ENCODE data around the gene PIK3R2. TPM values are rescaled to one million over a fixed set of nuclear protein-coding genes. Genes with fewer than 3 reads are reported as not detected.

Gene PIK3R2
- total and polyA plus RNA-seq, 2 experiments from 2014 or later, result 8.5 to 66.6 TPM

DNA sequence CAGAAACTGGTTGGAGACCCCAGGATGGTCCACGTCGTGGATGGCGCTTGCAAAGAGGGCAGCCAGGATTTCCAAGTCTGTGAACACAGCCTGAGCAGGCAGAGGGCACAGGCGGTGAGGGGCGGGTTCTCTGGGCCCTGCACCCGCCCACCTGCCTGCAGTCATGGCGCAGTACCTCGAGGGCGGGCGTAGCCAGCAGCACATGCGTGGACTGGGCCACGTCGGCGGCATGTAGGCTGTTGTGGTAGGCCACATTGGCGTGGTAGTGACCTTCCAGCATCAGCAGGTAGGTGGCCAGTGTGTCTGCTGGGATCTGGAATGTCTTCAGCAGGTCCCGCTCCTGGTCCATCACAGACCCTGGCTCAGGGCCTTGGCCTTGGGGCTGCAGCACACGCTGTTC is 65.2 kb downstream of the PIK3R2 start:
- no peak overlapping the region for H3K27ac ChIP-seq (ENCODE audit: low read depth)
- ATAC-seq (no peak), DNase-seq (ENCODE audit: low spot score) (no peak)
- H3K9me3 Mint-ChIP-seq, result 0 out of 3 replicates have a peak, but pooled peaks cover 3% of the 10 kb centered on the region
- H3K27me3 ChIP-seq (ENCODE audit: insufficient read depth), result no peaks in the 10 kb centered on the region
- H3K4me1 Mint-ChIP-seq, result peaks cover 13% of the 10 kb centered on the region
- no peak for TF ChIP-seq NANOG (IDR thresholded peaks at IDR 0.05; ENCODE audit: borderline replicate concordance)
- no peak for TF ChIP-seq POLR2AphosphoS5 (IDR thresholded peaks at IDR 0.05; ENCODE audit: low read depth)
- no peak for TF ChIP-seq ZNF114 (CRISPR knock-in tag; IDR thresholded peaks at IDR 0.05)
- no peak for TF ChIP-seq JUNB (IDR thresholded peaks at IDR 0.05; ENCODE audit: unreplicated experiment)
- TF ChIP-seq EZH2phosphoT487 (IDR thresholded peaks at IDR 0.05; ENCODE audit: unreplicated experiment), result no peak
- no peak for TF ChIP-seq CREB1 (CRISPR knock-in tag; IDR thresholded peaks at IDR 0.05; ENCODE audit: low read depth)
- no peak for TF ChIP-seq EZH2 (IDR thresholded peaks at IDR 0.05; ENCODE audit: low read depth, unreplicated experiment)
- TF ChIP-seq STAT1 (IDR thresholded peaks at IDR 0.05; ENCODE audit: unreplicated experiment), result no peak
- TF ChIP-seq, protein P1, sequence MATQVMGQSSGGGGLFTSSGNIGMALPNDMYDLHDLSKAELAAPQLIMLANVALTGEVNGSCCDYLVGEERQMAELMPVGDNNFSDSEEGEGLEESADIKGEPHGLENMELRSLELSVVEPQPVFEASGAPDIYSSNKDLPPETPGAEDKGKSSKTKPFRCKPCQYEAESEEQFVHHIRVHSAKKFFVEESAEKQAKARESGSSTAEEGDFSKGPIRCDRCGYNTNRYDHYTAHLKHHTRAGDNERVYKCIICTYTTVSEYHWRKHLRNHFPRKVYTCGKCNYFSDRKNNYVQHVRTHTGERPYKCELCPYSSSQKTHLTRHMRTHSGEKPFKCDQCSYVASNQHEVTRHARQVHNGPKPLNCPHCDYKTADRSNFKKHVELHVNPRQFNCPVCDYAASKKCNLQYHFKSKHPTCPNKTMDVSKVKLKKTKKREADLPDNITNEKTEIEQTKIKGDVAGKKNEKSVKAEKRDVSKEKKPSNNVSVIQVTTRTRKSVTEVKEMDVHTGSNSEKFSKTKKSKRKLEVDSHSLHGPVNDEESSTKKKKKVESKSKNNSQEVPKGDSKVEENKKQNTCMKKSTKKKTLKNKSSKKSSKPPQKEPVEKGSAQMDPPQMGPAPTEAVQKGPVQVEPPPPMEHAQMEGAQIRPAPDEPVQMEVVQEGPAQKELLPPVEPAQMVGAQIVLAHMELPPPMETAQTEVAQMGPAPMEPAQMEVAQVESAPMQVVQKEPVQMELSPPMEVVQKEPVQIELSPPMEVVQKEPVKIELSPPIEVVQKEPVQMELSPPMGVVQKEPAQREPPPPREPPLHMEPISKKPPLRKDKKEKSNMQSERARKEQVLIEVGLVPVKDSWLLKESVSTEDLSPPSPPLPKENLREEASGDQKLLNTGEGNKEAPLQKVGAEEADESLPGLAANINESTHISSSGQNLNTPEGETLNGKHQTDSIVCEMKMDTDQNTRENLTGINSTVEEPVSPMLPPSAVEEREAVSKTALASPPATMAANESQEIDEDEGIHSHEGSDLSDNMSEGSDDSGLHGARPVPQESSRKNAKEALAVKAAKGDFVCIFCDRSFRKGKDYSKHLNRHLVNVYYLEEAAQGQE (IDR thresholded peaks at IDR 0.05; ENCODE audit: unreplicated experiment), result no peak
- TF ChIP-seq, protein P2, sequence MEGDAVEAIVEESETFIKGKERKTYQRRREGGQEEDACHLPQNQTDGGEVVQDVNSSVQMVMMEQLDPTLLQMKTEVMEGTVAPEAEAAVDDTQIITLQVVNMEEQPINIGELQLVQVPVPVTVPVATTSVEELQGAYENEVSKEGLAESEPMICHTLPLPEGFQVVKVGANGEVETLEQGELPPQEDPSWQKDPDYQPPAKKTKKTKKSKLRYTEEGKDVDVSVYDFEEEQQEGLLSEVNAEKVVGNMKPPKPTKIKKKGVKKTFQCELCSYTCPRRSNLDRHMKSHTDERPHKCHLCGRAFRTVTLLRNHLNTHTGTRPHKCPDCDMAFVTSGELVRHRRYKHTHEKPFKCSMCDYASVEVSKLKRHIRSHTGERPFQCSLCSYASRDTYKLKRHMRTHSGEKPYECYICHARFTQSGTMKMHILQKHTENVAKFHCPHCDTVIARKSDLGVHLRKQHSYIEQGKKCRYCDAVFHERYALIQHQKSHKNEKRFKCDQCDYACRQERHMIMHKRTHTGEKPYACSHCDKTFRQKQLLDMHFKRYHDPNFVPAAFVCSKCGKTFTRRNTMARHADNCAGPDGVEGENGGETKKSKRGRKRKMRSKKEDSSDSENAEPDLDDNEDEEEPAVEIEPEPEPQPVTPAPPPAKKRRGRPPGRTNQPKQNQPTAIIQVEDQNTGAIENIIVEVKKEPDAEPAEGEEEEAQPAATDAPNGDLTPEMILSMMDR (conservative IDR thresholded peaks at IDR 0.05; ENCODE audit: low read depth in 2 of 2), result no peak
- TF ChIP-seq, protein P3, sequence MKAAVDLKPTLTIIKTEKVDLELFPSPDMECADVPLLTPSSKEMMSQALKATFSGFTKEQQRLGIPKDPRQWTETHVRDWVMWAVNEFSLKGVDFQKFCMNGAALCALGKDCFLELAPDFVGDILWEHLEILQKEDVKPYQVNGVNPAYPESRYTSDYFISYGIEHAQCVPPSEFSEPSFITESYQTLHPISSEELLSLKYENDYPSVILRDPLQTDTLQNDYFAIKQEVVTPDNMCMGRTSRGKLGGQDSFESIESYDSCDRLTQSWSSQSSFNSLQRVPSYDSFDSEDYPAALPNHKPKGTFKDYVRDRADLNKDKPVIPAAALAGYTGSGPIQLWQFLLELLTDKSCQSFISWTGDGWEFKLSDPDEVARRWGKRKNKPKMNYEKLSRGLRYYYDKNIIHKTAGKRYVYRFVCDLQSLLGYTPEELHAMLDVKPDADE (IDR thresholded peaks at IDR 0.05), result no peak
- H3K4me2 ChIP-seq, result no peak overlapping the region
- H3K4me3 ChIP-seq, result no peak overlapping the region
- no peaks in the 10 kb centered on the region for H3K36me3 Mint-ChIP-seq (ENCODE audit: low read depth)
- 0 out of 2 replicates have a peak, but pooled peaks cover 12% of the 10 kb centered on the region for H3F3A ChIP-seq (replicated peaks; ENCODE audit: low read depth)
- H3K4me1 ChIP-seq (ENCODE audit: insufficient read depth), result peaks cover 7% of the 10 kb centered on the region; the same call in 1 of the 2 replicates
- no peaks in the 10 kb centered on the region for H3K36me3 ChIP-seq (ENCODE audit: insufficient read depth)
- H3K27me3 Mint-ChIP-seq (ENCODE audit: insufficient read depth, low read depth, poor library complexity), result peaks cover 13% of the 10 kb centered on the region
- no peak overlapping the region for H3K27ac Mint-ChIP-seq
- H3K4me3 Mint-ChIP-seq, result no peak overlapping the region
- H3K9me2 ChIP-seq (ENCODE audit: insufficient read depth), result no peaks in the 10 kb centered on the region
- no peak overlapping the region for H2AFZ ChIP-seq
- H3K79me2 ChIP-seq (replicated peaks; ENCODE audit: insufficient read depth), result no peaks in the 10 kb centered on the region
- H4K20me1 ChIP-seq (replicated peaks; ENCODE audit: insufficient read depth), result no peaks in the 10 kb centered on the region

All from GM23338 (cell line).